Occipital lobe (tissue), 2 donors: ENCODE data around the gene RPS15. TPM values are rescaled to one million over a fixed set of nuclear protein-coding genes. Genes with fewer than 3 reads are reported as not detected.
"Not testable (repeated sequence)": the region's sequence is repeated elsewhere in the genome, so short reads cannot be mapped to it uniquely, and the experiment has no call there.

Experiments used
- DNase-seq: peaks from one replicate; lab custom pipeline; 2025; lab: John Stamatoyannopoulos, UW
- total RNA-seq: library from RNA; depleted of rRNA; stranded (reverse); fragments of >200 nt; gene quantifications from one replicate; pipeline ENCODE4 v1.2.3, GENCODE V29; 2014

The RPS15 gene
- total RNA-seq, 1 donor from 2014 or later = 252 TPM

DNA sequence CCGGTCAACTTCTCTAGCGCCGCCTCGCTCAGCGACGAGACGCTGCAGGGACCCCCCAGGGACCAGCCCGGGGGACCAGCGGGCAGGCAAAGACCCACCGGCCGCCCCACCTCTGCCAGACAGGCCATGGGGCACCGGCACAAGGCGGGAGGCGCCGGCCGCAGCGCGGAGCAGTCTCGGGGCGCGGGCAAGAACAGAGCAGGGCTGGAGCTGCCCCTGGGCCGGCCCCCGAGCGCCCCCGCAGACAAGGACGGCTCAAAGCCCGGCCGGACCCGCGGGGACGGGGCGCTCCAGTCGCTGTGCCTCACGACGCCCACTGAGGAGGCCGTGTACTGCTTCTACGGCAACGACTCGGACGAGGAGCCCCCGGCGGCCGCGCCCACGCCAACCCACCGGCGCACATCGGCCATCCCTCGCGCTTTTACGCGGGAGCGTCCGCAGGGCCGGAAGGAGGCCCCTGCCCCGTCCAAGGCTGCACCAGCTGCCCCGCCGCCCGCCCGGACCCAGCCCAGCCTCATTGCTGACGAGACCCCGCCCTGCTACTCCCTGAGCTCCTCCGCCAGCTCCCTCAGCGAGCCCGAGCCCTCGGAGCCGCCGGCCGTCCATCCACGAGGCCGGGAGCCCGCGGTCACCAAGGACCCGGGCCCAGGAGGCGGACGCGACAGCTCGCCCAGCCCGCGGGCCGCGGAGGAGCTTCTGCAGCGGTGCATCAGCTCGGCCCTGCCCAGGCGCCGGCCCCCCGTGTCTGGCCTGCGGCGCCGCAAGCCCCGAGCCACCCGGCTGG lies 29.5 kb downstream of the RPS15 start:
- no peak for DNase-seq

DNA sequence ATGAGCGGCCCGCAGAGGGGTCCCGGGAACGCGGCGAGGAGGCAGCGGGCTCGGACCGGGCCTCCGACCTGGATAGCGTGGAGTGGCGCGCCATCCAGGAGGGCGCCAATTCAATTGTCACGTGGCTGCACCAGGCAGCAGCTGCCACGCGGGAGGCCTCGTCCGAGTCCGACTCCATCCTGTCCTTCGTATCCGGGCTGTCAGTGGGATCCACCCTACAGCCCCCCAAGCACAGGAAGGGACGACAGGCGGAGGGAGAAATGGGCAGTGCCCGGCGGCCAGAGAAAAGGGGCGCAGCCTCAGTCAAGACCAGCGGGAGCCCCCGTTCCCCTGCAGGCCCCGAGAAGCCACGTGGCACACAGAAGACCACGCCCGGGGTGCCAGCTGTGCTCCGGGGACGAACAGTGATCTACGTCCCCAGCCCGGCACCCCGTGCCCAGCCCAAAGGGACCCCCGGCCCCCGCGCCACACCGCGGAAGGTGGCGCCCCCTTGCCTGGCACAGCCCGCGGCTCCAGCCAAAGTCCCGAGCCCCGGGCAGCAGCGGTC lies 30.2 kb downstream of the RPS15 start:
- DNase-seq = no peak

GRCh38 chr19:1468821-1469254 lies 30.6 kb downstream of the RPS15 start:
- DNase-seq = no peak

DNA sequence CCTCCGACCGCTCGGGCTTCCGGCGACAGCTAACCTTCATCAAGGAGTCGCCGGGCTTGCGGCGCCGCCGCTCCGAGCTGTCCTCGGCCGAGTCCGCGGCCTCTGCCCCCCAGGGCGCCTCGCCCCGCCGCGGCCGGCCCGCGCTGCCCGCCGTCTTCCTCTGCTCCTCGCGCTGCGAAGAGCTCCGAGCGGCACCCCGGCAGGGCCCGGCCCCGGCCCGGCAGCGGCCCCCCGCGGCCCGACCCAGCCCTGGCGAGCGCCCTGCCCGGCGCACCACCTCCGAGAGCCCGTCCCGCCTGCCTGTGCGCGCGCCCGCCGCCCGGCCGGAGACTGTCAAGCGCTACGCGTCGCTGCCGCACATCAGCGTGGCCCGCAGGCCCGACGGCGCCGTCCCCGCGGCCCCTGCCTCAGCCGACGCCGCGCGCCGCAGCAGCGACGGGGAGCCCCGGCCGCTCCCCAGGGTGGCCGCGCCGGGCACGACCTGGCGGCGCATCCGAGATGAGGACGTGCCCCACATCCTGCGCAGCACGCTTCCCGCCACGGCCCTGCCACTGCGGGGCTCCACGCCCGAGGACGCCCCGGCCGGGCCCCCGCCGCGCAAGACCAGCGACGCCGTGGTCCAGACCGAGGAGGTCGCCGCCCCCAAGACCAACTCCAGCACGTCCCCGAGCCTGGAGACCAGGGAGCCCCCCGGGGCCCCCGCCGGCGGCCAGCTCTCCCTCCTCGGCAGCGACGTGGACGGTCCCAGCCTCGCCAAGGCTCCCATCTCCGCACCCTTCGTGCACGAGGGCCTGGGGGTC lies 31.3 kb downstream of the RPS15 start:
- DNase-seq = no peak

GRCh38 chr19:1470055-1470304 lies 31.8 kb downstream of the RPS15 start:
- DNase-seq = no peak

- no peak for DNase-seq
These were observed 32.3 kb downstream of the RPS15 start for GRCh38 chr19:1470305-1471009.

GRCh38 chr19:1471010-1471514 lies 32.9 kb downstream of the RPS15 start:
- DNase-seq = no peak

DNA sequence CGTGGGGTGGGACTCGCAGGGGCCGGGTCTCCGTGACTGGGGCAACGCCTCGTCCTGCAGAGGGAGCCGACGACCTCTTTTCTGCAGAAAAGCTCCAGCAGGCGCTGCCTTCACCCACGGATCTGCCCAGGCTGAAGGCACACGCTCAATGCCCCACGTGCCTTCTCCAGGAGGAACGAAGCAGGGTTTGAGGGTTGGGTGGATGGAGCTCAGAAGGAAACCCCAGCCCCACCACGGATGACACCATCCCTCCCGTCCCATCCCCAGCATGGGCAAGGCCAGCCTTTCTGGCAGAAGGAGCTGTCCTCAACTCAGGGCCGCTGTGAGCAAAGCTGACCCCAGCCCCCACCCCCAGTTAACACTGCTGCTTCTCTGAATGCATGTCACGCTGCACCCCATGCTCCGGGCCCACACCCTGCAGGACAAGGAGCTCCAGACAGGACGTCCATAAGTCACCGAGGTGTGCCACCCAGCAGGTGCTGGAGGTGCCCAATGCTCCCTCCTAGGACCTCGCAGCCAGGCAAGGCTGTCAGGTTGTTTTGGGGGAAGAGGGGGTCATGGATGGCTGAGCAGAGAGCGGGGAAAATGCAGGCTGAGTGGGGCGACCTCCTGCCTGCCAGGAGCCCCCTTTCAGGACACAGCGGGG lies 33.4 kb downstream of the RPS15 start:
- DNase-seq = no peak

DNA sequence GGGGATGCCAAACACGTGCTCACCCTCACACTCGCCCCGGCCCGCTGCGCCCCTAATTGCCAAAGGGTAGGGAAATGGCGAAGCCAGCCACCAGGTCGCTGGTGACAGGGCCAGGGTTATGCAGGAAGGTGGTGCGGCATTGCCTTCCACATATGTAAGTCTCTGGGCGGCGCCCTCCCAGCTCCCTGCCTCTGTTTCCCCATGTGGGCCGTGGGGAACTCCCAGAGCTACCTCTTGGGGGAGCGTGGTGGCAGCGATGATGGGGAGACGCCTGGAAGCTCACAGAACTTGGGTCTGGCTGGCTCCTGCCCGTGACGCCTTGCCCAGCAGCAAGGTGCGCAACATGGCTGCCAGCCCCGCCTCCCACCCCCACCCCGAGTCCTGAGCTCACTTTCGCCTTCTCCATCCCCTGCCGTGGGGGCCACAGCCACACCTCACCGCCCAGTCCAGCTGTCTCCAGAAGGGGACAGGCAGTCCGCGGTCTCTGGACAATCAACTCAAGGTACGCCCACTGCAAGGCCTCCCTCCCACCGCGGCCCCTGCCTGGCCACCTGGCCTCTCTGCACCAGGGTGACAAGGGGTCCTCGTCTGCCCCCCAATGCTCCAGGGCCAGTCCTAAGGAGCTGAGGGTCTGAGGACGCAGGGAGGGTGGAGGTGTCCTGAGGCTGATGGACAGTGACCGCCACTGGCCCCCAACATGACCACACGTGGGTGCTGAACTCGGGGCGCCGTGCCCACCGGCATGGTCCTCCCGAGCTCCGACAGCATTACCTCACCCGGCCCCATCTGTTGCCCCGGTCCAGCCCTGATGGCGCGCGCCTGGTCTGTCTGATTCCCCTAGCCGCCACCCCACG lies 34.3 kb downstream of the RPS15 start:
- no peak for DNase-seq

DNA sequence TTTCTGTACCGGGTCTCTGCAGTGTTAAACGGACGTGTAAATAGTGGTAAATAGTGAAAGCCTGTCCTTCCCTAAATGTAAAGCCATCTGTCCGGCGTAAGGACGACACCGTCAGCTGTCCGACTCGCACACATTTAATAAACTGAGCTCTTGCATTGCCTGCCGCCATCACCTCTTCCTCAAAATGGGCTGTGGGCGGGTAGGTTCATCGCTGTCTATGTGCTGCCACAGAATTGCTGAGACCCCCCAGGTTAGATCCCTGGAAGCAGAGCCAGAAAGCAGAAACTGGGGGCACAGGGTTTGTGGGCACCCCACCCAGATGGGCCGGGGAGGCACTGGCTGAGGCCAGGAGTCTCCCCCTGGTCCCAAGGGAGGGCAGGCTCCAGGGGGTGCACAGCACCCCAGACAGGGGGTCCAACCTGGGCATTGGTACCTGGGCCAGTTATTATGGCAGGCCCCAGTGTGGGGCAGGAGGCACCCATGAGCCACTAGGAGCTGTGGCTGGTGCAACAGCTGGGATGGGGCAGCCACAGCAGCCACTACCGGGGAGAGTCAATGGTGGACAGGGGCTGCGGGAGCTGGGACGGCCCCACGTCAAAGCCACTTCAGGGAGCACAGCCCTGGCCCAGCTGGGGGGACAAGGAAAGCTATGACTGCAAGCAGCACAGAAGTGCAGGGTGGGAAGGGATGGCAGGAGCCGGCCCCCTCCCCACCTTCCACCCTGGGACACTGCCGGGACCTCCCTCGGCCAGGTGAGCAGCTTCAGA lies 35.1 kb downstream of the RPS15 start:
- DNase-seq = no peak

DNA sequence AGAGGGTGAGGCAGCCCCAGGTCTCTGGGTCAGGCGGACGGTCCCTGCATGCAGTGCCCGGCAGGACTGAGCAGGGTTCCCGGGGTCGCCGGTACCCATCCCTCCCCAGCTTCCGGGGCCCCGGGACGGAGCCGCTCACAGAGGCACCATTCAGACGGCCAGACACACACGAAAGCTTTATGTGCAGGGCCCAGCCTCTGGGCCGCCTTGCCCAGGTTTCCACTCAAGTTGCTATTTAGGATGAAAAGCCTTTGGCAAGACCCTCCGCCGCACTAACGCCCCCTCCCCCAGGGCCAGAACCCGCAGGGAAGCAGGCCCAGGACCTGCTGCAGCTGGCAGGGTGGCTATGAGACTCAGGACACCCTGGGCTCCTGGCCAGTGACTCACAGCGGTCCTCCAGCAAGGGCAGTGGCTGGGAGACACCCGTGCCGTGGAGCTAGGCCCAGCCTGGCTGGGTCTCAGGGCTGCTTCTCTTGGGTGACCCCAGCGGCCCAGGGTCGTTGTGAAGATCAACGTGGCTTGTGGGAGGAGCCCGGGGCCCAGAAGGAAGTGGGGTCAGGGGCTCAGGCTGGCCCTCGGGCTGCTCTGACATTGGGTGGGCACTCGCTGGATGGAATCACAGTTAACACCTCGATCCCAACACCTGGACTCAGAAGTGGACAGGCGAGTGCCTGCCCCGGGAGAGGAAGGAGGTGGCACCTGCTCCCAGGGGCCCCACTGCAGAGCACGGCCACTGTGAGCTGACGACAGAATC lies 36.0 kb downstream of the RPS15 start:
- DNase-seq = no peak

DNA sequence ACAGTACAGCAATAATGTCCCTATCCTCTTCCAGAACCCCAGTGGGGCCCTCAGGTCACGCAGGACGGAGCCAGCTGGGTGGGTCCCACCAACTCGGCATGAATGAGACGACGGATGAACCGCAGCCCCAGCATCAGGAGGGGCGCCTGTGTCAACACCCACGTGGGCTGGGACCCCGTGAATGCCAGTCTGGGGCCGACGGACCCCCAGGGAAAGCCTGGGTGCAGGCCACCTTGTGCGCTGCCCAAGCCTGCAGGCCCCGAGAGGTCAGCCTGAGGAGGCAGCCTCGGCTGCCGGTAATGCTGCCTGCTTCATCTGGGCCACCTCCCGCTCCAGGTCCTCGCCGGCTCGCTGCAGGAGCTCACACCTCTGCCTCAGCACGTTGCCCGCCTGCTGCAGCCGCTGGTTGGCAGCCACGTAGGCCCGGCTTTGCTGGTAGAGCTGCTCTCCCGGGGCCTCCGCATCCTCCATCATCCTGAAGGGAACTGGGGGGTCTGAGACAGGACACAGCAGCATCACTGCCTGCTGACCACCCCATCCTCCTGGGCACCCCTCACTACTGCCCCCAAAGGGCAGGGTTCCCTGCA lies 36.7 kb downstream of the RPS15 start:
- DNase-seq = no peak

GRCh38 chr19:1475751-1476437 lies 37.7 kb downstream of the RPS15 start:
- DNase-seq = no peak

DNA sequence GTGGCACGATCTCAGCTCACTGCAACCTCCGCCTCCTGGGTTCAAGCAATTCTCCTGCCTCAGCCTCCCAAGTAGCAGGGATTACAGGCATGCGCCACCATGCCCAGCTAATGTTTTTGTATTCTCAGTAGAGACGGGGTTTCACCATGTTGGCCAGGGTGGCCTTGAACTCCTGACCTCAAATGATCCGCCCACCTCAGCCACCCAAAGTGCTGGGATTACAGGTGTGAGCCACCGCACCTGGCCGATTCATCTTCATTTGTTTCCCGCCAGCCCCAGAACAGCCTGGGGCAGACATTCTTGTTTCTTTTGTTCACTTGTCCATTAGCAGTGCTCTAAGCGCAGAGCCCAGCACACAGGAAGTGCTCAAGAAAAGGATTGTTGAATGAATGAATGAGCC lies 38.9 kb downstream of the RPS15 start:
- DNase-seq = not testable (repeated sequence)

DNA sequence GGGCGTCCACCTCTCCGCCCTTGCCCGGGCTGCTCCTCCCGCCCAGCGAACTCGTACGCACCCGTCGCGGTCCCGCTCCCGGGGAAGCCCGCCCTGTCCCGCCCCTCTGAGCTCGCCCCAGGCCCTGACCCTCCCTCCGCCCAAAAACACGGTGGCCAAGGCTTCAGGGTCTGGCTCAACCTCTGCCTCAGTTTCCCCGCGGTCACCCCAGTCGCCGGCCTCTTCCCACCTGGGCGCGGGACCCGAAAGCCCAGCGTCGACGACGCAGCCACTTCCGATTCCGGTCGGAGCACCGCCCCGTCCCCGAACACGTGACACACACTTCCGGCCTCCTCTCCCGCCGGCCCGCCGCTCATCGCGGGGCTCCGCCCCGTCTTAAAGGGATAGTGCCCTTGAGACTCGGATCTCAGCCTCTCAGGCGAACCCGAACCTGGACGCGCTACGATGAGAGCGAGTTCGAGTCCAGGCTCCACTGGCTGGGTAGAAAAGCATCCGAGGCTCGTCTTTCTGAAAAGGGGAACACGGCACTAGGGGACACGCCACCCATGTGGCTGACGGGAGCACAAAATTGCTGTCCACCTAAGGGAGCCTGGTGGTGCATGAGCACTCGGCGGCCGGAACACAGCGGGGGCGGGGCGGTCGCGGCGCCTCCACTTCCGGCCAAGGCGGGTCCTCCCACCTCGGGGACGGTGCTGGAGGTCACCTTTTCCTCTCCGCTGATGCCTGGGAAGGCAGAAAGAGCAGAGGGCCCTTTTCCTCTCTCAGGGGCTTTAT lies 40.9 kb downstream of the RPS15 start, which contains the start of gene C19orf25:
Gene C19orf25, minus strand, starts transcription at position 282 of the 774 bp plus-strand sequence. CDS start 312 bp downstream, outside the sequence.
- peak; percentile 85 for DNase-seq

- no peak for DNase-seq
These were observed 43.2 kb downstream of the RPS15 start for GRCh38 chr19:1481224-1481892.
